GOT3 (cell line): Measurements from ENCODE around the gene FAM81B.

Source experiments
- DNase-seq: peaks from one replicate; lab custom pipeline; 2025; ENCODE audit warnings: mixed read lengths; lab: John Stamatoyannopoulos, UW

FAM81B gene

GRCh38 chr5:95471487-95471886 is 80.3 kb downstream of the FAM81B start:
- no peak for DNase-seq

- DNase-seq, result no peak
Measured at GRCh38 chr5:95471942-95472341, 80.8 kb downstream of the FAM81B start.

GRCh38 chr5:95484421-95484820 is 93.3 kb downstream of the FAM81B start:
- no peak for DNase-seq

GRCh38 chr5:95486191-95486590 is 95.0 kb downstream of the FAM81B start:
- DNase-seq, result no peak

GRCh38 chr5:95487880-95488279 is 96.7 kb downstream of the FAM81B start:
- no peak for DNase-seq
